ENCODE data around the gene RTN4IP1.
A peak's percentile ranks its signal among the peaks of the same experiment; 100 is the strongest.

The RTN4IP1 gene

GRCh38 chr6:106540907-106541306 is 88.4 kb downstream of the RTN4IP1 start:
- no peak for DNase-seq

GRCh38 chr6:106540432-106540831 is 88.9 kb downstream of the RTN4IP1 start:
- no peak for DNase-seq

- DNase-seq, result no peak
Observed at GRCh38 chr6:106539936-106540335, 89.4 kb downstream of the RTN4IP1 start.

GRCh38 chr6:106538145-106538544 is 91.2 kb downstream of the RTN4IP1 start:
- no peak for DNase-seq

- DNase-seq, result no peak
Observed at GRCh38 chr6:106537662-106538061, 91.6 kb downstream of the RTN4IP1 start.

GRCh38 chr6:106536851-106537250 is 92.4 kb downstream of the RTN4IP1 start:
- no peak for DNase-seq

- DNase-seq, result no peak
Observed at GRCh38 chr6:106536357-106536756, 92.9 kb downstream of the RTN4IP1 start.

GRCh38 chr6:106535012-106535411 is 94.3 kb downstream of the RTN4IP1 start:
- no peak for DNase-seq

- DNase-seq, result no peak
Observed at GRCh38 chr6:106534564-106534982, 94.7 kb downstream of the RTN4IP1 start.

- no peak for DNase-seq
Observed at GRCh38 chr6:106534004-106534403, 95.3 kb downstream of the RTN4IP1 start.

- no peak for DNase-seq
Observed at GRCh38 chr6:106533054-106533453, 96.2 kb downstream of the RTN4IP1 start.

GRCh38 chr6:106530502-106530901 is 98.8 kb downstream of the RTN4IP1 start:
- no peak for DNase-seq

GRCh38 chr6:106530026-106530425 is 99.3 kb downstream of the RTN4IP1 start:
- DNase-seq, result no peak

GRCh38 chr6:106529438-106529837 is 99.9 kb downstream of the RTN4IP1 start:
- no peak for DNase-seq

GRCh38 chr6:106528521-106528920 is 100.8 kb downstream of the RTN4IP1 start:
- DNase-seq, result no peak

GRCh38 chr6:106527979-106528378 is 101.3 kb downstream of the RTN4IP1 start:
- peak; percentile 78 for DNase-seq

GRCh38 chr6:106527117-106527516 is 102.2 kb downstream of the RTN4IP1 start:
- DNase-seq, result no peak

- no peak for DNase-seq
Observed at GRCh38 chr6:106525882-106526275, 103.4 kb downstream of the RTN4IP1 start.

GRCh38 chr6:106525107-106525881 is 104.0 kb downstream of the RTN4IP1 start:
- no peak for DNase-seq

GRCh38 chr6:106522562-106523250 is 106.6 kb downstream of the RTN4IP1 start:
- no peak for DNase-seq
